Kidney (tissue), 14 donors: Measurements from ENCODE around the gene MYO1D. TPM values are rescaled to one million over a fixed set of nuclear protein-coding genes. Genes with fewer than 3 reads are reported as not detected.

Source experiments
- DNase-seq, 5 donors: peaks; one replicate each; pipeline ENCODE4 v3.0.0-alpha.2; 2013 to 2020
- FAIRE-seq: peaks from 2 replicates; lab custom pipeline; 2012; peaks lifted over from hg19 to GRCh38; lab: Jason Lieb, UNC
- H3K27ac ChIP-seq, 2 donors: one replicate each; pipeline ENCODE4 v1.7.0; 2013; ENCODE audit warnings: low read depth in 2 of 2, low read length in 2 of 2, inconsistent platforms in 1 of 2
- H3K27me3 ChIP-seq: one replicate; pipeline ENCODE4 v1.7.1; 2013; ENCODE audit warnings: low read length, inconsistent platforms; ENCODE audit not compliant: control insufficient read depth, insufficient read depth
- H3K36me3 ChIP-seq, 3 donors: one replicate each; pipeline versions ENCODE4 v1.7.0 to v1.7.1; 2013; ENCODE audit warnings: low read length in 3 of 3, control low read depth in 1 of 3, inconsistent platforms in 1 of 3; ENCODE audit not compliant: insufficient read depth in 3 of 3, control insufficient read depth in 2 of 3
- H3K4me1 ChIP-seq, 3 donors: one replicate each; pipeline versions ENCODE4 v1.7.0 to v1.7.1; 2013; ENCODE audit warnings: low read length in 3 of 3, inconsistent platforms in 1 of 3, low read depth in 1 of 3; ENCODE audit not compliant: control insufficient read depth in 2 of 3, insufficient read depth in 2 of 3
- H3K4me3 ChIP-seq, 3 donors: one replicate each; pipeline versions ENCODE4 v1.7.0 to v1.8.1; 2013; ENCODE audit warnings: low read length in 3 of 3, control low read depth in 1 of 3, inconsistent platforms in 1 of 3
- H3K9ac ChIP-seq, 3 donors: one replicate each; pipeline versions ENCODE4 v1.7.0 to v1.7.1; 2013; ENCODE audit warnings: low read length in 3 of 3, control low read depth in 1 of 3, inconsistent platforms in 1 of 3
- H3K9me3 ChIP-seq, 3 donors: one replicate each; pipeline versions ENCODE4 v1.7.0 to v1.7.1; 2013; ENCODE audit warnings: low read length in 3 of 3, control low read depth in 1 of 3, inconsistent platforms in 1 of 3; ENCODE audit not compliant: control insufficient read depth in 2 of 3, insufficient read depth in 1 of 3
- CTCF ChIP-seq: IDR thresholded peaks from 3 replicates; pipeline ENCODE4 v1.5.1; 2012; ENCODE audit warnings: mild to moderate bottlenecking, moderate library complexity, borderline replicate concordance; ENCODE audit not compliant: insufficient read depth; ENCODE audit errors: extremely low read depth
- intact Hi-C: fragments of 100-400 bp; cut with DNase I; formaldehyde crosslinking; loops from one replicate; pipeline ENCODE4 v1.11.1; 2022
- polyA plus RNA-seq: library from polyadenylated mRNA; stranded (reverse); fragments of 350-450 nt; fragmentation: Illumina TruSeq; extraction: RNeasy Lipid Tissue Mini Kit (QIAGEN cat#74804); gene quantifications from one replicate; pipeline ENCODE4 v1.2.3, GENCODE V29; 2014; ENCODE audit warnings: low read depth, low replicate concordance; ENCODE audit not compliant: insufficient read depth
- total RNA-seq: library from RNA; stranded (reverse); fragmentation: NEBNext Ultra II Directional; extraction: Animal tissue kit (Norgen Biotek cat#: 25700); gene quantifications from one replicate; pipeline ENCODE4 v1.2.1, GENCODE V29; 2021
- donor health status: control.
- donor health status: control.
- donor health status: control.
- donor health status: control.
- donor health status: control.
- donor health status: DM: yes; HTN: yes; CAD: no.
- donor health status: Normal renal cell carcinoma (clear cell type).

Gene MYO1D
- total and polyA plus RNA-seq, 2 donors from 2014 or later: 21.1 to 99.9 TPM

GRCh38 chr17:32568705-32569104, 308.2 kb downstream of the MYO1D start:
- intact Hi-C loops: no loop called here
- no peak overlapping the region for H3K27ac ChIP-seq
- H3K4me3 ChIP-seq: no peak overlapping the region
- H3K9me3 ChIP-seq: no peaks in the 10 kb centered on the region
- no peak overlapping the region for H3K9ac ChIP-seq
- no peaks in the 10 kb centered on the region for H3K4me1 ChIP-seq
- TF ChIP-seq CTCF: no peak
- FAIRE-seq (no peak), DNase-seq (no peak)
- no peaks in the 10 kb centered on the region for H3K27me3 ChIP-seq
- no peaks in the 10 kb centered on the region for H3K36me3 ChIP-seq

GRCh38 chr17:32567511-32567910, 309.4 kb downstream of the MYO1D start:
- FAIRE-seq (no peak), DNase-seq (no peak)
- no peak overlapping the region for H3K4me3 ChIP-seq
- H3K9me3 ChIP-seq: no peaks in the 10 kb centered on the region
- H3K27me3 ChIP-seq: no peaks in the 10 kb centered on the region
- H3K9ac ChIP-seq: no peak overlapping the region
- H3K27ac ChIP-seq: no peak overlapping the region
- H3K36me3 ChIP-seq: no peaks in the 10 kb centered on the region
- intact Hi-C loops: no loop called here
- no peaks in the 10 kb centered on the region for H3K4me1 ChIP-seq
- TF ChIP-seq CTCF: no peak

GRCh38 chr17:32567086-32567485, 309.8 kb downstream of the MYO1D start:
- Histone ChIP-seq H3K27ac (no peak overlapping the region), H3K36me3 (no peaks in the 10 kb centered on the region), H3K4me1 (no peaks in the 10 kb centered on the region), H3K9ac (no peak overlapping the region), H3K4me3 (no peak overlapping the region), H3K9me3 (no peaks in the 10 kb centered on the region), H3K27me3 (no peaks in the 10 kb centered on the region)
- DNase-seq: no peak
- no peak for TF ChIP-seq CTCF
- no peak for FAIRE-seq
- intact Hi-C loops: no loop called here

GRCh38 chr17:32566303-32566702, 310.6 kb downstream of the MYO1D start:
- no peak for DNase-seq
- Histone ChIP-seq H3K9me3 (no peaks in the 10 kb centered on the region), H3K36me3 (no peaks in the 10 kb centered on the region), H3K27ac (no peak overlapping the region), H3K9ac (no peak overlapping the region), H3K27me3 (no peaks in the 10 kb centered on the region), H3K4me3 (no peak overlapping the region), H3K4me1 (no peaks in the 10 kb centered on the region)
- FAIRE-seq: no peak
- no peak for TF ChIP-seq CTCF
- intact Hi-C loops: no loop called here
